H1 (cell line): ENCODE results near the gene AP5S1. TPM values are rescaled to one million over a fixed set of nuclear protein-coding genes. Genes with fewer than 3 reads are reported as not detected.

Source experiments
- NRF1 ChIP-seq: IDR thresholded peaks from 2 replicates; pipeline ENCODE4 v1.6.1; 2011; ENCODE audit warnings: mild to moderate bottlenecking, low read depth, low read length, improper control_type of control experiment
- polyA plus RNA-seq, 7 experiments: library from polyadenylated mRNA; depleted of rRNA in 3 of 7; stranded (reverse) in 5 of 7; unstranded in 2 of 7; fragments of >200 nt in 5 of 7; fragments of 200-250 nt in 2 of 7; gene quantifications; 1 replicate in 5 of 7; 2 replicates in 1 of 7; 4 replicates in 1 of 7; pipeline versions ENCODE4 v1.2.1 to v1.2.3, GENCODE V29; 2011 to 2013; ENCODE audit warnings: missing spikeins in 2 of 7, mixed read lengths in 2 of 7
- total RNA-seq: library from RNA; stranded (reverse); fragmentation: NEBNext Ultra II Directional; extraction: Animal tissue kit (Norgen Biotek cat#: 25700); gene quantifications from 2 replicates; pipeline ENCODE4 v1.2.1, GENCODE V29; 2021
- TF ChIP-seq, protein P1 (sequence below), 3 experiments: IDR thresholded peaks; 1 replicate in 2 of 3; 2 replicates in 1 of 3; pipeline versions ENCODE4 v1.5.1 to v1.6.1; 2011; ENCODE audit warnings: low read length in 3 of 3, mild to moderate bottlenecking in 3 of 3, inconsistent platforms in 2 of 3, low read depth in 1 of 3, moderate library complexity in 1 of 3; ENCODE audit not compliant: insufficient read depth in 1 of 3; ENCODE audit errors: control extremely low read depth in 1 of 3

Gene AP5S1
- total and polyA plus RNA-seq, 2 of the 8 experiments (the other 6 are each of a cell fraction or from before 2014, with no cell fraction given) = 3.3 to 3.7 TPM

DNA sequence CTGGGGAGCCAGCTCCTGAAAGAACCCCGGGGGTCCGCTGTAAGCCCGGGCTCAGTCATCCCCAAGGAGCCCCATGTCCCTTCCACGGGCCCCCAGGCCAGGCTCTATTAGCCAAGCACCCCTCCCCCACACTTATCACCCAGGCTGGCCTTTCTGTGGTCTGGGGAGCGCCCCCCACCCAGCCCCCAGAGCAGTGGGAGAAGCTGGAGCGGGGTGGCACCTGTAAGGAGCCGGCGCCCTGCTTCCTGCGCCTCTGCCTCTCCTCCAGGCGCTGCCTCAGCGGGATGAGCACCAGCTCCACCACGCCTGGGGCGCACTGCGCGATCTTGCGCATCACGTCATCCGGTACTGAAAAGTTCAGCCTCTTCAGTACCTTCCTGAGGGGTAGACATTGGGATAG lies 41.4 kb upstream of the AP5S1 start (continued):
- TF ChIP-seq, protein P1, sequence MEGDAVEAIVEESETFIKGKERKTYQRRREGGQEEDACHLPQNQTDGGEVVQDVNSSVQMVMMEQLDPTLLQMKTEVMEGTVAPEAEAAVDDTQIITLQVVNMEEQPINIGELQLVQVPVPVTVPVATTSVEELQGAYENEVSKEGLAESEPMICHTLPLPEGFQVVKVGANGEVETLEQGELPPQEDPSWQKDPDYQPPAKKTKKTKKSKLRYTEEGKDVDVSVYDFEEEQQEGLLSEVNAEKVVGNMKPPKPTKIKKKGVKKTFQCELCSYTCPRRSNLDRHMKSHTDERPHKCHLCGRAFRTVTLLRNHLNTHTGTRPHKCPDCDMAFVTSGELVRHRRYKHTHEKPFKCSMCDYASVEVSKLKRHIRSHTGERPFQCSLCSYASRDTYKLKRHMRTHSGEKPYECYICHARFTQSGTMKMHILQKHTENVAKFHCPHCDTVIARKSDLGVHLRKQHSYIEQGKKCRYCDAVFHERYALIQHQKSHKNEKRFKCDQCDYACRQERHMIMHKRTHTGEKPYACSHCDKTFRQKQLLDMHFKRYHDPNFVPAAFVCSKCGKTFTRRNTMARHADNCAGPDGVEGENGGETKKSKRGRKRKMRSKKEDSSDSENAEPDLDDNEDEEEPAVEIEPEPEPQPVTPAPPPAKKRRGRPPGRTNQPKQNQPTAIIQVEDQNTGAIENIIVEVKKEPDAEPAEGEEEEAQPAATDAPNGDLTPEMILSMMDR (IDR thresholded peaks at IDR 0.05; ENCODE audit: control extremely low read depth in 1 of 3, insufficient read depth in 1 of 3, low read depth in 1 of 3, low read length in 3 of 3) = no peak
- no peak for TF ChIP-seq NRF1
